Cardiac septum (tissue), 1 donor: ENCODE results near the gene RSPH1. TPM values are rescaled to one million over a fixed set of nuclear protein-coding genes. Genes with fewer than 3 reads are reported as not detected.
A peak's percentile ranks its signal among the peaks of the same experiment; 100 is the strongest.

ENCODE experiments used
- DNase-seq: peaks from one replicate; pipeline ENCODE4 v3.0.0-alpha.2; 2020; ENCODE audit warnings: low spot score
- intact Hi-C: fragments of 100-400 bp; cut with DNase I; formaldehyde crosslinking; loops from one replicate; pipeline ENCODE4 v1.14.0; 2022
- total RNA-seq: library from RNA; stranded (reverse); fragmentation: NEBNext Ultra II Directional; extraction: Animal tissue kit (Norgen Biotek cat#: 25700); gene quantifications from one replicate; pipeline ENCODE4 v1.2.1, GENCODE V29; 2021
- donor health status: DM: no; HTN: no; CAD: no.

The RSPH1 gene
- total RNA-seq, 1 donor from 2014 or later: not detected

- intact Hi-C loops: no loop called here
- peak; percentile 58 for DNase-seq
These were observed 37.4 kb upstream of the RSPH1 start for GRCh38 chr21:42533306-42533962.

GRCh38 chr21:42532466-42533181 is 36.6 kb upstream of the RSPH1 start:
- intact Hi-C loops: no loop called here
- peak; percentile 85 for DNase-seq

- peak; percentile 41 for DNase-seq
- intact Hi-C loops: no loop called here
These were observed 35.7 kb upstream of the RSPH1 start for GRCh38 chr21:42531771-42532170.

GRCh38 chr21:42530167-42530518 is 34.1 kb upstream of the RSPH1 start:
- intact Hi-C loops: no loop called here
- no peak for DNase-seq

- intact Hi-C loops: no loop called here
- no peak for DNase-seq
These were observed 31.6 kb upstream of the RSPH1 start for GRCh38 chr21:42527489-42528158.

- intact Hi-C loops: no loop called here
- DNase-seq: no peak
These were observed 31.1 kb upstream of the RSPH1 start for GRCh38 chr21:42527127-42527488.

- intact Hi-C loops: no loop called here
- DNase-seq: no peak
These were observed 30.3 kb upstream of the RSPH1 start for GRCh38 chr21:42526379-42526727.

- DNase-seq: no peak
- intact Hi-C loops: no loop called here
These were observed 29.8 kb upstream of the RSPH1 start for GRCh38 chr21:42525676-42526378.

- intact Hi-C loops: no loop called here
- DNase-seq: no peak
These were observed 29.1 kb upstream of the RSPH1 start for GRCh38 chr21:42525029-42525581.

- DNase-seq: no peak
- intact Hi-C loops: no loop called here
These were observed 28.5 kb upstream of the RSPH1 start for GRCh38 chr21:42524341-42525028.

- intact Hi-C loops: no loop called here
- no peak for DNase-seq
These were observed 27.9 kb upstream of the RSPH1 start for GRCh38 chr21:42523941-42524340.

- intact Hi-C loops: no loop called here
- no peak for DNase-seq
These were observed 27.2 kb upstream of the RSPH1 start for GRCh38 chr21:42523211-42523610.

- DNase-seq: no peak
- intact Hi-C loops: no loop called here
These were observed 26.7 kb upstream of the RSPH1 start for GRCh38 chr21:42522771-42523170.

GRCh38 chr21:42522271-42522670 is 26.2 kb upstream of the RSPH1 start:
- no peak for DNase-seq
- intact Hi-C loops: no loop called here

- intact Hi-C loops: no loop called here
- DNase-seq: no peak
These were observed 25.8 kb upstream of the RSPH1 start for GRCh38 chr21:42521805-42522204.

- DNase-seq: no peak
- intact Hi-C loops: no loop called here
These were observed 25.4 kb upstream of the RSPH1 start for GRCh38 chr21:42521384-42521783.

GRCh38 chr21:42520628-42521253 is 24.7 kb upstream of the RSPH1 start:
- DNase-seq: no peak
- intact Hi-C loops: no loop called here

- intact Hi-C loops: no loop called here
- DNase-seq: no peak
These were observed 22.6 kb upstream of the RSPH1 start for GRCh38 chr21:42518626-42519025.

GRCh38 chr21:42518215-42518614 is 22.2 kb upstream of the RSPH1 start:
- DNase-seq: no peak
- intact Hi-C loops: no loop called here
